ENCODE measurements around the gene HIF1A.

DNA sequence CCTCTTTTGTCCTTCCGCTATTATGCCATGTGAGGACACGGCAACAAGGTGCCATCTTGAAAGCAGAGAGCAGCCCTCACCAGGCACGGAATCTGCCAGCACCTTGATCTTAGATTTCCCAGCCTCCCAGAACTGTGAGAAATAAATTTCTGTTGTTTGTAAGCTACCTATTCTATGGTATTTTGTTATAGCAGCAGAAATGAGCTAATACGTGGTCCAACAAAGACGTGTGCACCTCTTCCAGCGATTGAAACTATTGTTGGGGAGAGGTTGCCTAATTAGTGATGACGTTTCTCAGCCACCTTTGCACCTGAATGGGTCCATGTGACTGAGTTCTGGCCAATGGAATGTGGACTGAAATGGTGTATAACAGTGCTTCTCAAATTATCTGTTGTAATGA is 64.6 kb downstream of the HIF1A start:
- no peak for TF ChIP-seq EZH2 (IDR thresholded peaks at IDR 0.05; ENCODE audit: borderline replicate concordance, insufficient read depth, low read depth, low read length, poor library complexity, severe bottlenecking)
- TF ChIP-seq, protein P1, sequence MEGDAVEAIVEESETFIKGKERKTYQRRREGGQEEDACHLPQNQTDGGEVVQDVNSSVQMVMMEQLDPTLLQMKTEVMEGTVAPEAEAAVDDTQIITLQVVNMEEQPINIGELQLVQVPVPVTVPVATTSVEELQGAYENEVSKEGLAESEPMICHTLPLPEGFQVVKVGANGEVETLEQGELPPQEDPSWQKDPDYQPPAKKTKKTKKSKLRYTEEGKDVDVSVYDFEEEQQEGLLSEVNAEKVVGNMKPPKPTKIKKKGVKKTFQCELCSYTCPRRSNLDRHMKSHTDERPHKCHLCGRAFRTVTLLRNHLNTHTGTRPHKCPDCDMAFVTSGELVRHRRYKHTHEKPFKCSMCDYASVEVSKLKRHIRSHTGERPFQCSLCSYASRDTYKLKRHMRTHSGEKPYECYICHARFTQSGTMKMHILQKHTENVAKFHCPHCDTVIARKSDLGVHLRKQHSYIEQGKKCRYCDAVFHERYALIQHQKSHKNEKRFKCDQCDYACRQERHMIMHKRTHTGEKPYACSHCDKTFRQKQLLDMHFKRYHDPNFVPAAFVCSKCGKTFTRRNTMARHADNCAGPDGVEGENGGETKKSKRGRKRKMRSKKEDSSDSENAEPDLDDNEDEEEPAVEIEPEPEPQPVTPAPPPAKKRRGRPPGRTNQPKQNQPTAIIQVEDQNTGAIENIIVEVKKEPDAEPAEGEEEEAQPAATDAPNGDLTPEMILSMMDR (IDR thresholded peaks at IDR 0.05): no peak

Data from B cell (primary cell).